ENCODE results near the gene CLN6.

- no peak for TF ChIP-seq CTCF (IDR thresholded peaks at IDR 0.05)
- TF ChIP-seq ZFX (IDR thresholded peaks at IDR 0.05; ENCODE audit: borderline replicate concordance) = no peak
Measured at GRCh38 chr15:68176601-68177000, 52.9 kb downstream of the CLN6 start.
